GM19240 (cell line): ENCODE measurements around the gene SLC9A3.

Experiments
- DNase-seq: peaks from one replicate; pipeline ENCODE4 v3.0.0; 2011; ENCODE audit warnings: low spot score; ENCODE audit not compliant: insufficient read length

SLC9A3 gene

DNA sequence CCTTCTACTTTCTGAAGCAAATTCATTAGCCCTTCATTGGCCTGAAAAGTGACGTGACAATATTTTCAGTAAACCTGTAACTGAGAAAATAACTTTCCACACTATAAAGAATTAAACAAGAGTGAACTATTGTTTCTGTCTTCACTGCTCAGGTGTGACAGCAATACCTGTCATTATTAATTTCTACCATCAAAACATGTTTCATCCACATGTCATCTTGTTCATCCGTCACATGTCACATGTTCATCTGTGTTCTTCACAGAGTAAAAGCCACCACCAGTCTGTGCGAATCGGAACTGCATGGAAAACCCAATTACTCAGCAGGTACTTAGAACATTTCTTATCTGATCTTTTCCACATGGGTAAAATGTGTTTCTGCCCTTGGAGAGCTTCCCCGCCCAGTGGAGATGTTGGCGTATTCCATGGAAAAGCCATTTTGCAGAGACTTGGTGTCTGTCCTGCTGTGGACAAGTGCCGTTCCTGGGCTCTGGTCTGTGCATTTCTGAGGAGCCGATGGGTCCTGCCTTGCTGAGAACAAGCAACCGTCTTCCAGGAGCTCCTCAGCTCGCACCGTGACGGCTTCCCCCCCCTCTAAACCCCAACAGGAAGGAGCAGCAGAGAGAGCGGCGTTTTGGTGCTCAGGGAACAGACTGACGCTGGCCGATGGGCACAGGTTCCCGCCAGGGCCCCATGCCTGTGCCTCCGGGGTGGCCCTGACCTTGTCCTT lies 91.9 kb downstream of the SLC9A3 start:
- no peak for DNase-seq

DNA sequence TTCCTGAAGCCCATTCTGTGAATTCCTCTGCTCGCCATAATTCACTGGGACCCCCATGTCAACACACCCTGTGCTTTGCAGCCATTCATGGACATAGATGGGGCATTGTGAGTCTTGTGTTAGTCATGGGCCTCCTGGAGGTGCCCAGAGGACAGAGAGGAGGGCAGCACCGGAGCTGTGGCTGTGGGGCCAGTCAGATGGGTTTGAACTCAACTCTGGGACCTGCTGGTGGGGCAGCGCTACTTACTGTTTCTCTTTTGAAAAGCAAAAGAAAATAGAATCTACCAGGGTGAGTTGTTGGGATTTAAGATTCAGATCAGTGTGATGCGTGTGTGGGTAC lies 92.6 kb downstream of the SLC9A3 start:
- DNase-seq, result no peak

DNA sequence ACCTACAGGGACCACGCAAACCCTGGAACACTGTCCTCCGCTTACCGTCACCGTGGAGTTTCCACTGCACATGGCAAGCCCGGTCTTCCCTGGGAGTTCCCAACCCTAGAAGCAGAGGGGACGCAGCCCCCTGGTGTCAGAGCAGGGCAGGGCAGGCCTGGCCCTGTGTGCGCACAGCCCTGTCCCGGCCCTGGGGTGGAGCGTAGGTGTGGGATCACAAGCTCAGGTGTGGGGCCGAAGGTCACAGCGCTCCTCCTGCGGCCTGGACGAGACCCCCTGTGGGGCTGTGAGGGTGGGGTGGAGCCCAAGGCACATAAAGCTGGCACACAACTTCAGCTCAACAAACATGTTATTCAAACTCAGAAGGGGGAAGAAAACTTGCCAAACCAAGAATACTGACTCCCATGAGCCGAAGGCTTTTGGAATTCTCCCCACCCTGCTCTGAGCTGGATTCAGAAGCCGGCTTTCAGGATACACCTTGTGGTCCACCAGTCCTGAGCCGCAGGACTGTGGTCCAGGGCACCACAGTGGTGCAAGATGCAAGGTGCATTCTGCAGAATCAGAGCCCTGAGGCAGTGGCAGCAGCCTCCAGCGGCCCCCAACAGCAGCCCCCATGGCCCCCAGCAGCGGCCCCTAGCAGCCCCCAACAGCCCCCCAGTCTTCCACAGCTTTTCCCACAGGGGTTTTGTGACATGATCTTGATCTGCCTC lies 93.1 kb downstream of the SLC9A3 start:
- DNase-seq, result peak; percentile 56

DNA sequence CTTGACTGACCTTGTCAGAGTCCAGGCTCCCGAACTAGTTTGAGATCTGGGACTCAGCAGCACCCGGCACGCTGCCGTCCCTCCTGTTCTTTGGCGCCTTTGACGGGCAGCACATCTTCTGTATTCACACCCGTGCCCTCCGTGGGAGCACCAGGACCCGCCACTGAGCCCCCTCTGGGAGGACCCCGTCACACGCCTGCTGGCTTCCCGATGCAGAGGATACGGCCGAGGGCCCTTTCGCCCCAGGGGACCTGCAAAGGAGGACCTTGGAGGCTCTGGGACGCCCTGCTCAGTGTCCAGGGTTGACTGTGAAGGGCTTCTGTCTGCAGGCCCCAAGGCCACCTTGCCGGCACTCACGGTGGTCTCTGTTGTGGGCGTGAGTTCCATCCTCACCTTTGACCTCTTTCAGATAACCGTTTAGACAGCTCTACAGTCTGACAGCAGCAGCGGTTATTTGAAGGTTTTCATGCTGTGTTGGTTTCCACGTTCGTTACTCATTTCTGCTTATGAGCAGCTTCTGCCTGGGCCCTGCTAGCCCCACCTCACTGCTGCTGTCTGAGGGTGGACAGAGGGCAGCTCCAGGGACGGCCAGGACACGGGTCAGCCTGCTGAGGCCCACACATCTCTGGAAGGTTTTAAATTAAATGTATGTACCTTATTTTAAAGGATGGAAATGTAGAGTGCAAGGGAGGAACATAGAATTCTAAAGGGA lies 93.9 kb downstream of the SLC9A3 start:
- DNase-seq, result no peak

DNA sequence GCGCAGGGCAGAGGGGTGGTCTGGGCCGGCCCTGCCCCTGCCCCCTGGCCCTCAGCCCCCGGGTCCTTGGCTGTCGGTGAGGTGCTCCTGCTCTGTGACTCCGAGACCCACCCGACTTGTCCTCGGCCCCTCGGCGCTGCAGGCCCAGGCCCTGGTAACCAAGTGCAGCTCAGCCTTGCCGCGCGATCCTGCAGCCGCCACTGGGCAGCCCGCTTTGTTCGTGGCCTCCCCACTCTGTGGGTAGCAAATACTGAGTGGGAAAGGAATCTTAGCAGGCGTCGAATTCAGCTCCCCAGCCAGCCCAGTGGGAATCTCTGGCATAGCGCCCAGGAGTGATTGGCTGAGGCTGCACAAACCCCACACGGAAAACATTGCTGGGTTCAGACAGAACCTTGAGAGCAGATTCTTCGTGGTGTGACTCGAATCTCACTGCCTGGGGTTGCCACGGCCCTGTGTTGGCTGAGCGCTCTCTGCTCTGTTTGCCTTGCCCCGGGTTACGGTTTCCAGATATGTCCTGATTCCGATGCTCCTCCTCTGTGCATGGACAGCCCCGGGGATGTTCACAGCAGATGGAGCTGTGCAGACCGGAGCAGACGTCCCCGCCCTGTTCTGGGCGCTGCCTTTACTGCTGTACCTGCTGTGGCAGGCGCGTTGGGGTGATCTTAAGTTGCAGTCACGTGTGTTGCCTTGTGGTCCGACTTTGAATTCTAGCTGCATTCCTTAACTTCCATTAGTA lies 94.6 kb downstream of the SLC9A3 start:
- DNase-seq, result no peak

DNA sequence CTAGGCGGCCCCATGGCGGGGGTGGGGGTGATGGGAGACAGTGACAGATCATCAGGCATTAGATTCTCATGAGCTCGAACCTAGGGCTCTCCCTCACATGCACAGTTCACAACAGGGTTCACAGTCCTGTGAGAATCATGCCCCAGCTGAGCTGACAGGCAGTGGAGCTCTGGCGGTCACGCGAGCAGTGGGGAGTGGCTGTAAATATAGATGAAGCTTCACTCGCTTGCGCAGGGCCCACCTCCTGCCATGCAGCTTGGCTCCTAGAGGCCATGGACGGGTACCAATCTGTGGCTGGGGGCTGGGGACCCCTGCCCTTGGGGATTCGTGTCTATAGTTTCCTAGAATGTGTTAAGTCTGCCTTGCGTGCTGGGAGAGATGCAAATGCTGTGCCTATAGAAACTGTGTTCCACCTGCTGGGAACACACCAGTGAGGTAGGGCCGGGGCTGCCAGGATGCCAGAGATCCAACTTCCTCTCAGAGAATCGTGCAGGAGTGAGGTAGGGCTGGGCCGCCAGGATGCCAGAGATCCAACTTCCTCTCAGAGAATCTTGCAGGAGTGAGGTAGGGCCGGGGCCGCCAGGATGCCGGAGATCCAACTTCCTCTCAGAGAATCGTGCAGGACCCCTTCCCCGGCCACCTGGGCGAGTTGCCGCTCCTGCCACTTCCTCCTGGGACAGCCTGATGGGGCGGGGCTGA lies 95.3 kb downstream of the SLC9A3 start:
- DNase-seq, result no peak

DNA sequence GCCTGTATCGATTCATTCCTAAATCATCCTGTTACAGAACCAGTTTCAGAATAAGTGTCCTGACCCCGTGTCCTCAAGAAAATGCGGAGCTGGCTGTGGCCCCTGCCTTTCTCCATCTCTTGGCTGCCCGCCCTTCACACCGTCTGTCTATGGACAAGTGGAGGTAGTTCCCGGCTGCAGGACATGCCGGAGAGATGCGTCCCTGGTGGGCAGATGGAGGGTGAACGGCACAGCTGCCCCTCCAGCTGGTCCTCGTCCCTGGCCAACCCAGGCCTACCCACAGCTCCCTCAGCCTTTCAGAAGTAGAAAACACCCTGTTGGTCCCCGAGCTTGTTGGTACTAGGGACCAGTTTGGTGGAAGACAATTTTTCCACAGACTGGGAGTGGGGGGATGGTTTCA lies 96.0 kb downstream of the SLC9A3 start:
- no peak for DNase-seq

DNA sequence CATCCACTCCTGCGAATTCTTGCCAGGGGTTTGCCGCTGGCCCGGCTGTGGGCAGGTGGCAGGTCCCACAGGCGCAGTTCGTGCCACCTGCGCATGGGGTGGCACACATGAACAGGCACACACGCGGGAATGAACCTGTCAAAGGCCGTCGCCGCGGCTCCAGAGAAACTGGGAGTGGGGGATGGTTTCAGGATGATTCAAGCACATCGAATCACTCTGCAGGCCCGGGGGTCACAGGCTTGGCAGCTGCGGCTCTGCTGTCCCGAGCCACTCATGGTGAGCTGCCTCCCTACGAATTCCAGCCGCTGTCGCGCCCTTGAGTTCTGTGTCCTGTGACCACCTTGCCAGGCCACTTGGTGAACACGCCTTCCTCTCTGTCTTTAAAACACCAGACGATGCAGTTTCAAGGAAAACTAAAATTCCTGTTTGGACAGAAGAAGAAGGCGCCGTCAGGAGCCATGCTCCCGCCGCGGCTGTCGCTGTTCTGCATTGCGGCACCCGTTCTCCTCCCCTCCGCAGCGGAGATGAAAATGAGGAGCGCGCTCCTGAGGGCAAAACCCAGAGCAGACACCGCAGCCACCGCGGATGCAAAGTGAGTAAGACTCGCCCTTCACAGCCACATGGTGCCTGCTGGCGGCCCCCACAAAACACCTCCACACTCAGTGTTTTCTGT lies 96.7 kb downstream of the SLC9A3 start:
- no peak for DNase-seq

DNA sequence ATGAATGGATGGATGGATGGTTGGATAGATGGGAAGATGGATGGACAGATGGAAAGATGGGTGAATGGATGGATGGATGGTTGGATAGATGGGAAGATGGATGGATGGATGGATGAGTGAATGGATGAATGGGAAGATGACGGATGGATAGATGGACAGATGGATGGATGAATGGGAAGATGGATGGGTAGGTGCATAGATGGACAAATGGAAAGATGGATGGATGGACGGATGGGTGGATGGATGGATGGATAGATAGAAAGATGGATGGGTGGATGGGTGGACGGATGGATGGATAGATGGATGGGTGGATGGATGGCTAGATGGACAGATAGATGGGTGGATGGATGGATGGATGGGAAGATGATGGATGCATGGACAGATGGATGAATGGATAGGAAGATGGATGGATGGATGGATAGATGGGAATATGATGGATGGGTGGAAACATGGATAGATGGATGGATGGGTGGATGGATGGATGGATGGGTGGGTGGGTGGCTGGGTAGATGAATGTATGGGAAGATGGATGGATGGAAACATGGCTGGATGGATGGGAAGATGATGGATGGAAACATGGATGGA lies 97.8 kb downstream of the SLC9A3 start:
- DNase-seq, result no peak

DNA sequence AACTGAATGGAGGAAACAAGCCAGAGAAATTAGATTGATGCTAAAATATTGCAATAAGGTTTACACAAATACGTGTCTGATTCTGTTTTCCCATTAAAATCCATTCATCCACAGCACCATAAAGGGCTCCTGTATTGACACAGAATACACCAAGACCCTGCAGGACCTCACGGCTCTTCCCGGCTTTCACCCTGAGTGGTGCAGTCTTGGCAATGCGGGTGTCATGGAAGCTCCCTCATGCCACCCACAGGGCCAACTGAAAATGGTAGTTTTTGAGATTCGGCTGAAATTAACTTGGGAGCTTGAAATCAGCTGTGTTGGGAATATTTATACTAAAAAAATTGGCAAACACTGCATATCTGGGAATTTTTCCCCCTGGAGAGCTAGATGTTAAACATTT lies 98.5 kb downstream of the SLC9A3 start:
- DNase-seq, result no peak

DNA sequence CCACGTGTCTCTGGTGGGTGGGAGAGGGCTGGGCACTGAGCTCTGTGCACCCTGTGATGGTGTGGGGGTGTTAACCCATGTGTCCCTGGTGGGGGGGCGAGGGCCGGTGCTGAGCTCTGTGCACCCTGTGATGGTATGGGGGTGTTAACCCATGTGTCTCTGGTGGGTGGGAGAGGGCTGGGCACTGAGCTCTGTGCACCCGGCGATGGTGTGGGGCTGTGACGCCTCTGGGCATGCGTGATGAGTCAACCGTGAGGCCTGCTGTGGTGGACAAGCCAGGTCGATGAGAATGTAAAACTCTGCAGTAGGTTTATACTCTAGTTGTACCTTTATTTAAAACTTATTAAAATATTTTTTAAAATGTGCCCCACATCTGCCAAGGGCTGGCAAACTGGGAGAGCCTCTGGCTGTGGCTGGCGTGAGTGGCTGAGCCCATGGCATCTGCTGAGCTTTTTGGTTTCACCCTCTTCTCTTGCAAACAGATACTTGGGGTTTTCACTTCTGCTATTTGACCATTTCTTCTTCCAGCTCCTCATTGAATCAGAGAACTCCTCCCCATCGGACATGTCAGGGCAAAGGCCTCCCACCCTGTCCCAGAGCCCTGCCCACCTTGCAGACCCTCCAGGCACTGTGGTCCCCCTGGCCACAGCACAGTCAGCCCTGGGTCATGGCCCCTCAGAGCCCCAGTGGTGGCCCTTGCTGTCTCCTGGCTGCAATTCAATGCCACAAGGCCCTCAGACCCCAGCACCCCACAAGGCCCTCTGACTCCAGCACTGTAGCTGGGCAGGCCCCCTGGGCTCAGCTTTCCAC lies 99.7 kb downstream of the SLC9A3 start:
- DNase-seq, result peak; percentile 86

DNA sequence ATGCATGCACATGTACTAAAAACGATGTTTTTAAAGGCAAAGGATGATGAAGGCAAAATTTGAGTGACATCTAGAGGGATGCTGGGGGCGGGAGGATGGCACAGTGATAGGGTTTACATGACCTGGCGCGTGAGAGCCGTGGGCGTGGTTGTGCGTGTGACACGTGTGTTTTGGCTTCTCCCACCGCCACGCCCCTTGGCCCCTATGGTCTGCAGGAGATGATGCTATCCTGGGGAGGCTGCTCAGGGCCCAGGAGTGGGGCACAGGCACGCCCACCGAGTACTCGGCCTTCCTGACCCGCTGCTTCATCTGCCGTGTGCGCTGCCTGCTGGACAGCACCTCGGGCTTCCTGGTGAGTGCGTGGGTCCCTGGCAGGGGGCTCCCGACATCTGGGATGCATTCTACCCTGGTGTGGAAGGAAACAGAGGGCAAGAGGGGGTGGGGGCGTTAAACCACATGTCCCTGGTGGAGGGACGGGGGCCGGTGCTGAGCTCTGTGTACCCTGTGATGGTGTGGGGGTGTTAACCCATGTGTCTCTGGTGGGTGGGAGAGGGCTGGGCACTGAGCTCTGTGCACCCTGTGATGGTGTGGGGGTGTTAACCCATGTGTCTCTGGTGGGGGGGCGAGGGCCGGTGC lies 100.5 kb downstream of the SLC9A3 start:
- DNase-seq, result no peak

DNA sequence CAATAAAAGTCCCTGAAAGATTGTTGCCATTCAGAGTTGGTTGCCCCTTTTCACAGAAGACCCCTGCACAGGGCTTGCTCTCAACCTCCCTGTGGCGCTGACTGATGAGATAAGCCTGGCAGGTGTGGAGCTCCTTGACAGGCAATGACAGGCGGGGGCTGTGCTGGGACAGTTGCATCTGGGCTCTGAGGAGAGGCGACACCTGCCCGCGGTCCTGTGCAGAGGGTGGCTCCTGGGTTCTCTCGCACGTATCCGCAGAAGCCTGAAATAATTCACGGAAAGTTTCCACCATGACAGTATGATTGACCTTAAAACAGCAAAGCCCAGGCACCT lies 101.0 kb downstream of the SLC9A3 start:
- no peak for DNase-seq

DNA sequence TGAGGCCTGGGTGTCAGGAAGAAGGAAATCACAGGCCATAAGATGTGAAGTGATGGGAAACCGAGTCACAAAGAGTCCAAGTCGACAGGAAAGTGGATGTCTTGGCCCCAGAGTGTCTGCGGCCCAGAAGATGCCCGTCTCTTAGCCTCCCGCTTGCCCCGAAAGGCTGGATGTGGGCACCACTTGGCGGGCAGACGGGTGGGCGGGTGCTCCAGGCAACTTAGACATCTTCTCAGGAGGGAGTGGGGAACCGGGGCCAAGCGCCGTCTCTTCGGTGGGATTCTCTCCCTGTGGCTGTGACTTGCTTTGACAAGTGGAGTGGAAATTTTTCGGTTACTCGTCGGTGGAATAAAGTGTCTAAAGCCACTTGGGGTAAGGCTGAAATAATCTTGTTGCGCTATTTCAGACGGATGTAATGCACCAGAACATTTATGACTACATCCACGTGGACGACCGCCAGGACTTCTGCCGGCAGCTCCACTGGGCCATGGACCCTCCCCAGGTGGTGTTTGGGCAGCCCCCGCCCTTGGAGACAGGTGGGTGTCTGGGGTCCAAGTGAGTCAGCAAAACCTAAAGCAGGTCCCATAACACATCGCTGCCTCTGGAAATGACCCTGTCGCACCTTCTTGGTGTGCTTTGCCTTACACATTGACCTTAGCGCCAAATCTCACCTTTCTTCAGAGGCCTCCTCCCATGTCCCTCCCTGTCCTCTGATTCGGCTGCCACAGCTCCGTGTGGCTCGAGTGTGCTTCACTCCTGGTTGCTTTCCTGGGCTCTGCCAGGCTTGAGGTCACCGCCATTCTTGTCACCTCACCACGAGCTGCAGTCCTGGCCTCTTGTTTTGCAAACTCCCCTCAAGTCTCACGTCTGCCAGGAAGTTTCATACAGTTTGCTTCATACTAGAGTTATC lies 101.7 kb downstream of the SLC9A3 start:
- no peak for DNase-seq

DNA sequence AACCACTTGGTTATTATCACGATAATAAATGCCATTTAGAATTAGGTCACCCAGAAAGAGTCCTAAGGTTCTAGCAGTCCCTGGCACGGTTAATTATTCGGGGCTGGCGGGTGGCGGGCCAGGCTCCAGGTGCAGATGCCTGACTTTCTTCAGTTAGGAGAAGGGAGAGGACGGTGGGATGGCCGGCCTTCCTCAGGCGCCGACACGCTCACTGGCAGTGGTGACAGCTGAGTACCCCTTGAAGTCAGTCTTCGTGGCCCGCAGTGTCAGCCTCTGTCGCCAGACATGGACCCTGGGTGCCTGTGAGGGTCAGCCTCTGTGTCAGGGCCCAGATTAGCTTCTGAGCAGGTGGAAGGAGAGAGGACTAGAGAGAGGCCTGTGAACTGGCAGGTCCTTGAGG lies 102.3 kb downstream of the SLC9A3 start:
- no peak for DNase-seq

DNA sequence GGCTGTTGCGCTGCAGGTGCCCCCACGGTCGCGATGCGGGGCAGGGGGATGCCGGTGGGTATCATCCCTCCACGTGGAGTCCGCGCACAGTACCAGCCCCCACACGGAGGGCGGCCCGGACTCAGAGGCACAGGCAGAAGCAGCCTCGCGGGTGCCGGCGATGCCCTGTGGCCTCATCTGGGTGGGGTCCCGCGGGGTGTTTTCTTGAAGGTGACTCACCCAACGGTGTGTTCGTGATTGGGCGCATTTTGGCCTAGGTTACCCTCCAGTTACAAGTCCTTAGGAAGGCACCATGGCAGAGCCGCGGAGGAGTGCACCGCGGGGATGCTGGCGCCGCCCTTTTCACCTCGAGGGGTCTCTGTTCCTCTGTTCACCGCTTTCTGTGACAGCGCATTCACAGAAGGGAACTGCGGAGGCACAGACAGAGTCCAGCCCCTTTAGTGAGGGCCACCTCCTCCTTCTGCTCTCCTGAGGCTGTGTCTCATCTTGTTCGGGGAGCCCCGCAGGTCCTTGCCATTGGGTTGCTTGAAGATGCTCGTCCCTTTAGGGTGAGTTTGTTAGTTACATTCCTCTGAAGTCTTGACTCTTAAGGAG lies 102.9 kb downstream of the SLC9A3 start:
- DNase-seq, result no peak

DNA sequence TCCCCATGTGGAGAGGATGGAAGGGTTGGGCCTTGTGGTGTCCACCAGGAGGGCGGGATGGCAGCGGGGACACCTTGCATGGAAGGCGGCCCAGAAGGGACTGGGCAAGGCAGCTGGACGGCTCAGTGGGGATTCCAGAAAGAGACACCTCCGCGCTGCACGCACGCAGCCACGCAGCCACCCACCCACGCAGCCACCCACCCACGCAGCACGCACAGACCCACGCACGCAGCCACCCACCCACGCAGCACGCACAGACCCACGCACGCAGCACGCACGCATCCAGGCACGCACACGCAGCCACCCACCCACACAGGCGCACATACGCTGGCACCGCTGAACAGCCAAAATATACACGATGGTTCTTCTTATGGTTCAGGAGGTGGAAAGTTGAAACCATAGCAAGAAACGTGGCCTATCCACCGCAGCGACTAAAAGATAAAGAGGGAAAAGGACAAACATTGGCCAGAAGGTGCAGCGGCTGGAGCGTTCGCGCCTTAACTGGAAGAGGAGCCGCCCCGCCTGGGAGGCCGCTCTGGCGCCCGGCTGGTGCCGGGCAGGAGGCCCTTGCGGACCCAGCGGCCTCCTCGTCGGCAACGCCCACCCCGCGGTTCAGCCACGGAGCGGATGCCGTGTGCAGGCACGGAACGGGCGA lies 103.5 kb downstream of the SLC9A3 start:
- no peak for DNase-seq
